ENCODE measurements around the gene HPS4. TPM values are rescaled to one million over a fixed set of nuclear protein-coding genes. Genes with fewer than 3 reads are reported as not detected.

Gene HPS4
- total RNA-seq, 1 experiment from 2014 or later, result 35.4 TPM

- TF ChIP-seq EGR1 (IDR thresholded peaks at IDR 0.05; ENCODE audit: low read depth) (no peak), EZH2phosphoT487 (IDR thresholded peaks at IDR 0.05; ENCODE audit: borderline replicate concordance) (no peak), SRF (IDR thresholded peaks at IDR 0.05; ENCODE audit: low read depth) (no peak), RAD21 (IDR thresholded peaks at IDR 0.05; ENCODE audit: low read depth) (no peak), POLR2AphosphoS5 (IDR thresholded peaks at IDR 0.05; ENCODE audit: low read depth, low read length) (no peak), EZH2 (IDR thresholded peaks at IDR 0.05) (no peak)
Observed at GRCh38 chr22:26501996-26502395, 18.4 kb upstream of the HPS4 start (continued).

- ChIA-PET POLR2A (interaction anchor here (1.4 kb wide), 1 partner anchor 13 kb away, joined by 4 read pairs; the partner anchor contains the start of gene TFIP11), CTCF (no interaction called here), RAD21 (ENCODE audit: low non-redundant PET in 1 of 2, low total read pairs in 2 of 2, uncharacterized antibody in 2 of 2, unreplicated experiment in 2 of 2) (no interaction called here)
- no peaks in the 10 kb centered on the region for H3K9me2 ChIP-seq (ENCODE audit: insufficient read depth)
- BruUV-seq (replicated peaks), result no TSS peak
- no peak overlapping the region for H3K9ac ChIP-seq (ENCODE audit: low read length)
- H2AFZ ChIP-seq (ENCODE audit: low read depth, low read length, poor library complexity, severe bottlenecking), result no peak overlapping the region
- H3K27ac ChIP-seq (ENCODE audit: low read depth, low read length), result no peak overlapping the region
- H3K9me3 ChIP-seq (ENCODE audit: control insufficient read depth in 1 of 2, insufficient read depth in 1 of 2, low read depth in 1 of 2, low read length in 2 of 2), result no peaks in the 10 kb centered on the region
- H3K79me2 ChIP-seq (ENCODE audit: insufficient read depth, low read length), result peaks cover 9% of the 10 kb centered on the region; the same call in 1 of the 2 replicates
- TF ChIP-seq, protein P1, sequence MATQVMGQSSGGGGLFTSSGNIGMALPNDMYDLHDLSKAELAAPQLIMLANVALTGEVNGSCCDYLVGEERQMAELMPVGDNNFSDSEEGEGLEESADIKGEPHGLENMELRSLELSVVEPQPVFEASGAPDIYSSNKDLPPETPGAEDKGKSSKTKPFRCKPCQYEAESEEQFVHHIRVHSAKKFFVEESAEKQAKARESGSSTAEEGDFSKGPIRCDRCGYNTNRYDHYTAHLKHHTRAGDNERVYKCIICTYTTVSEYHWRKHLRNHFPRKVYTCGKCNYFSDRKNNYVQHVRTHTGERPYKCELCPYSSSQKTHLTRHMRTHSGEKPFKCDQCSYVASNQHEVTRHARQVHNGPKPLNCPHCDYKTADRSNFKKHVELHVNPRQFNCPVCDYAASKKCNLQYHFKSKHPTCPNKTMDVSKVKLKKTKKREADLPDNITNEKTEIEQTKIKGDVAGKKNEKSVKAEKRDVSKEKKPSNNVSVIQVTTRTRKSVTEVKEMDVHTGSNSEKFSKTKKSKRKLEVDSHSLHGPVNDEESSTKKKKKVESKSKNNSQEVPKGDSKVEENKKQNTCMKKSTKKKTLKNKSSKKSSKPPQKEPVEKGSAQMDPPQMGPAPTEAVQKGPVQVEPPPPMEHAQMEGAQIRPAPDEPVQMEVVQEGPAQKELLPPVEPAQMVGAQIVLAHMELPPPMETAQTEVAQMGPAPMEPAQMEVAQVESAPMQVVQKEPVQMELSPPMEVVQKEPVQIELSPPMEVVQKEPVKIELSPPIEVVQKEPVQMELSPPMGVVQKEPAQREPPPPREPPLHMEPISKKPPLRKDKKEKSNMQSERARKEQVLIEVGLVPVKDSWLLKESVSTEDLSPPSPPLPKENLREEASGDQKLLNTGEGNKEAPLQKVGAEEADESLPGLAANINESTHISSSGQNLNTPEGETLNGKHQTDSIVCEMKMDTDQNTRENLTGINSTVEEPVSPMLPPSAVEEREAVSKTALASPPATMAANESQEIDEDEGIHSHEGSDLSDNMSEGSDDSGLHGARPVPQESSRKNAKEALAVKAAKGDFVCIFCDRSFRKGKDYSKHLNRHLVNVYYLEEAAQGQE (IDR thresholded peaks at IDR 0.05; ENCODE audit: low read depth), result no peak
- TF ChIP-seq POLR2AphosphoS5 (IDR thresholded peaks at IDR 0.05; ENCODE audit: low read depth, low read length) (no peak), EGR1 (IDR thresholded peaks at IDR 0.05; ENCODE audit: low read depth) (no peak), EZH2 (IDR thresholded peaks at IDR 0.05) (no peak), SIN3A (IDR thresholded peaks at IDR 0.05; ENCODE audit: low read depth) (no peak), ZFX (IDR thresholded peaks at IDR 0.05) (no peak), ELF1 (IDR thresholded peaks at IDR 0.05; ENCODE audit: borderline replicate concordance, low read depth) (no peak), TCF7L2 (IDR thresholded peaks at IDR 0.05; ENCODE audit: borderline replicate concordance, extremely low read depth, insufficient read depth, insufficient read length) (no peak), FOSL1 (IDR thresholded peaks at IDR 0.05; ENCODE audit: low read depth) (no peak), EZH2phosphoT487 (IDR thresholded peaks at IDR 0.05; ENCODE audit: borderline replicate concordance) (no peak), YY1 (IDR thresholded peaks at IDR 0.05; ENCODE audit: extremely low read depth, insufficient replicate concordance, low read depth, low read length) (no peak), CBX3 (IDR thresholded peaks at IDR 0.05; ENCODE audit: low read depth) (no peak), CTCF (IDR thresholded peaks at IDR 0.05 in 2 of 3, conservative IDR thresholded peaks at IDR 0.05 in 1 of 3; ENCODE audit: borderline replicate concordance in 1 of 3, insufficient read depth in 1 of 3, low read depth in 2 of 3, low read length in 2 of 3) (no peak), JUND (IDR thresholded peaks at IDR 0.05) (no peak), SRF (IDR thresholded peaks at IDR 0.05; ENCODE audit: low read depth) (no peak), POLR2A (IDR thresholded peaks at IDR 0.05; ENCODE audit: borderline replicate concordance, extremely low read depth, insufficient read depth, insufficient read length) (no peak), SP1 (IDR thresholded peaks at IDR 0.05; ENCODE audit: low read depth) (no peak), ZNF274 (IDR thresholded peaks at IDR 0.05; ENCODE audit: low read depth, low read length) (no peak)
- TF ChIP-seq, protein P2, sequence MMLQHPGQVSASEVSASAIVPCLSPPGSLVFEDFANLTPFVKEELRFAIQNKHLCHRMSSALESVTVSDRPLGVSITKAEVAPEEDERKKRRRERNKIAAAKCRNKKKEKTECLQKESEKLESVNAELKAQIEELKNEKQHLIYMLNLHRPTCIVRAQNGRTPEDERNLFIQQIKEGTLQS (IDR thresholded peaks at IDR 0.05), result no peak
- TF ChIP-seq, protein P3, sequence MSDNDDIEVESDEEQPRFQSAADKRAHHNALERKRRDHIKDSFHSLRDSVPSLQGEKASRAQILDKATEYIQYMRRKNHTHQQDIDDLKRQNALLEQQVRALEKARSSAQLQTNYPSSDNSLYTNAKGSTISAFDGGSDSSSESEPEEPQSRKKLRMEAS (IDR thresholded peaks at IDR 0.05), result no peak
- DNase-seq (ENCODE audit: low read depth, low spot score) (no peak), ATAC-seq (no peak)
- H3K4me3 ChIP-seq (replicated peaks in 1 of 2; ENCODE audit: low read depth in 1 of 2, low read length in 2 of 2), result no peak overlapping the region
- no peaks in the 10 kb centered on the region for H4K20me1 ChIP-seq (ENCODE audit: insufficient read depth)
- no peaks in the 10 kb centered on the region for H3K27me3 ChIP-seq (ENCODE audit: insufficient read depth, low read length)
- intact Hi-C loops (cut with micrococcal nuclease), result no loop called here
- no peak overlapping the region for H3K4me2 ChIP-seq (ENCODE audit: low read length)
- no peaks in the 10 kb centered on the region for H3K4me1 ChIP-seq (ENCODE audit: control insufficient read depth in 1 of 2, insufficient read depth in 2 of 2, low read length in 2 of 2)
- H3K36me3 ChIP-seq (ENCODE audit: control insufficient read depth in 1 of 2, insufficient read depth in 2 of 2, low read length in 2 of 2), result peaks cover 50 to 59% of the 10 kb centered on the region in 2 experiments
Observed at GRCh38 chr22:26499188-26499703, 15.7 kb upstream of the HPS4 start.
